Muscle of leg (tissue), 16 donors: ENCODE measurements around the gene SRF. TPM values are rescaled to one million over a fixed set of nuclear protein-coding genes. Genes with fewer than 3 reads are reported as not detected.

ENCODE experiments used
- DNase-seq: peaks from one replicate; pipeline ENCODE4 v3.0.0; 2013
- H3K27ac ChIP-seq: one replicate; pipeline ENCODE4 v1.5.1; 2013; ENCODE audit warnings: mild to moderate bottlenecking, low read length, control low read depth
- H3K27me3 ChIP-seq: one replicate; pipeline ENCODE4 v1.6.1; 2013; ENCODE audit warnings: low read length; ENCODE audit not compliant: control insufficient read depth, insufficient read depth
- H3K36me3 ChIP-seq: one replicate; pipeline ENCODE4 v1.6.1; 2013; ENCODE audit warnings: low read length; ENCODE audit not compliant: control insufficient read depth, insufficient read depth
- H3K4me1 ChIP-seq: one replicate; pipeline ENCODE4 v1.6.1; 2013; ENCODE audit warnings: low read length; ENCODE audit not compliant: control insufficient read depth, insufficient read depth
- H3K4me3 ChIP-seq: one replicate; pipeline ENCODE4 v1.5.1; 2013; ENCODE audit warnings: low read length, control low read depth
- H3K9me3 ChIP-seq: replicated peaks from 2 replicates; pipeline ENCODE4 v1.6.1; 2013; ENCODE audit warnings: low read depth, low read length; ENCODE audit not compliant: control insufficient read depth
- WGBS: methylation state at CpG from one replicate; pipeline ENCODE4 v1.1.5; 2013; ENCODE audit warnings: missing lambda C conversion rate; ENCODE audit not compliant: insufficient coverage; 5-methylcytosine and 5-hydroxymethylcytosine counted together
- long read RNA-seq, 11 donors: transcript quantifications; one replicate each; lab custom pipeline, GENCODE V29; 2026
- polyA plus RNA-seq, 8 donors: library from polyadenylated mRNA; unstranded; fragments of 120-200 nt; gene quantifications; one replicate each; pipeline versions ENCODE4 v1.2.1 to v1.2.3, GENCODE V29; 2013; ENCODE audit warnings: inconsistent platforms in 1 of 8, low replicate concordance in 1 of 8; ENCODE audit not compliant: insufficient read length in 8 of 8, insufficient read depth in 1 of 8
- total RNA-seq: library from RNA; stranded (reverse); fragments of 120-200 nt; gene quantifications from one replicate; pipeline ENCODE4 v1.2.4, GENCODE V29; 2013

SRF gene
- 21.9 TPM for total RNA-seq
- polyA plus RNA-seq, result 10 to 100 TPM; 41.3 to 58.5 (median 48.0) TPM
- long read RNA-seq, donor 1, full-length matches to known transcripts, result 2 of 16 reads
- long read RNA-seq, donor 1, partial matches to known transcripts, result 14 of 16 reads
- long read RNA-seq, donor 1, other reads (novel, unspliced or antisense), result 0 of 16 reads
- long read RNA-seq, donor 2, full-length matches to known transcripts, result 2 of 2 reads
- long read RNA-seq, donor 2, partial matches to known transcripts, result 0 of 2 reads
- long read RNA-seq, donor 2, other reads (novel, unspliced or antisense), result 0 of 2 reads
- long read RNA-seq, donor 3, full-length matches to known transcripts, result 13 of 23 reads
- long read RNA-seq, donor 3, partial matches to known transcripts, result 10 of 23 reads
- long read RNA-seq, donor 3, other reads (novel, unspliced or antisense), result 0 of 23 reads
- long read RNA-seq, donor 4, full-length matches to known transcripts, result 4 of 23 reads
- long read RNA-seq, donor 4, partial matches to known transcripts, result 19 of 23 reads
- long read RNA-seq, donor 4, other reads (novel, unspliced or antisense), result 0 of 23 reads
- long read RNA-seq, donor 5, full-length matches to known transcripts, result 19 of 49 reads
- long read RNA-seq, donor 5, partial matches to known transcripts, result 30 of 49 reads
- long read RNA-seq, donor 5, other reads (novel, unspliced or antisense), result 0 of 49 reads
- long read RNA-seq, donor 6, full-length matches to known transcripts, result 13 of 52 reads
- long read RNA-seq, donor 6, partial matches to known transcripts, result 39 of 52 reads
- long read RNA-seq, donor 6, other reads (novel, unspliced or antisense), result 0 of 52 reads
- long read RNA-seq, donor 7, full-length matches to known transcripts, result 13 of 37 reads
- long read RNA-seq, donor 7, partial matches to known transcripts, result 24 of 37 reads
- long read RNA-seq, donor 7, other reads (novel, unspliced or antisense), result 0 of 37 reads
- long read RNA-seq, donor 8, full-length matches to known transcripts, result 9 of 27 reads
- long read RNA-seq, donor 8, partial matches to known transcripts, result 18 of 27 reads
- long read RNA-seq, donor 8, other reads (novel, unspliced or antisense), result 0 of 27 reads
- long read RNA-seq, donor 9, full-length matches to known transcripts, result 5 of 12 reads
- long read RNA-seq, donor 9, partial matches to known transcripts, result 7 of 12 reads
- long read RNA-seq, donor 9, other reads (novel, unspliced or antisense), result 0 of 12 reads
- long read RNA-seq, donor 10, full-length matches to known transcripts, result 6 of 46 reads
- long read RNA-seq, donor 10, partial matches to known transcripts, result 40 of 46 reads
- long read RNA-seq, donor 10, other reads (novel, unspliced or antisense), result 0 of 46 reads
- long read RNA-seq, donor 11, full-length matches to known transcripts, result 6 of 13 reads
- long read RNA-seq, donor 11, partial matches to known transcripts, result 7 of 13 reads
- long read RNA-seq, donor 11, other reads (novel, unspliced or antisense), result 0 of 13 reads

GRCh38 chr6:43170931-43171706, at the start of gene SRF:
Gene SRF, plus strand, starts transcription at chr6:43171269. Its CDS starts 388 bp downstream, at chr6:43171657.
- WGBS, result under 1% methylated on average over 79 of the region's 83 CpGs
- Histone ChIP-seq H3K27ac (peak within 1 kb of the TSS; percentile 99), H3K9me3 (no peaks in the 10 kb centered on the region), H3K4me3 (peak within 1 kb of the TSS; percentile 89), H3K36me3 (peaks cover 20% of the 10 kb centered on the region), H3K4me1 (peaks cover 38% of the 10 kb centered on the region), H3K27me3 (no peaks in the 10 kb centered on the region)
- peak; percentile 100 for DNase-seq

DNA sequence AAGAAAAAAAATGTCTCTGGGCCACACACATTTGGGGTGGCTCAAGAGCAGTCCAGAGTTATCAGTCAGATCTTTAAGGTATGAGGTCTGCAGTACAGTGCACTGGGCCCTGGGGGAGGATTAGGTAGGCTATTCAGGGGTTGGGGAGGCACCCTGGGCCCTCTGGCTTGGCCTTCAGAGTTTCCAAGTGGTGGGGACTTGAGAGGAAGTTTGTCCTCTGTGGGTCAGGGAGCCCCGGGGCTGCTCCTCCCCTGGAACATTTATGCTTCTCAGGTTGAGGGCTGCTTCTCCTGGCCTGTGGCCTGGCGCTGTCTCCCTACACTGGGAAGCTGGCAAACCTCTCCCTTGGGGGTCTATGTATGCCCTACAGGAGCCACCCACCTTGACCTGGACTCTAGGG, 48.9 kb upstream of the SRF start:
- no peaks in the 10 kb centered on the region for H3K27me3 ChIP-seq
- H3K4me1 ChIP-seq, result peaks cover 68% of the 10 kb centered on the region
- H3K27ac ChIP-seq, result no peak overlapping the region
- 100% methylated on average over 1 of the region's 2 CpGs for WGBS
- H3K9me3 ChIP-seq, result no peaks in the 10 kb centered on the region
- no peak overlapping the region for H3K4me3 ChIP-seq
- no peak for DNase-seq
- H3K36me3 ChIP-seq, result no peaks in the 10 kb centered on the region

DNA sequence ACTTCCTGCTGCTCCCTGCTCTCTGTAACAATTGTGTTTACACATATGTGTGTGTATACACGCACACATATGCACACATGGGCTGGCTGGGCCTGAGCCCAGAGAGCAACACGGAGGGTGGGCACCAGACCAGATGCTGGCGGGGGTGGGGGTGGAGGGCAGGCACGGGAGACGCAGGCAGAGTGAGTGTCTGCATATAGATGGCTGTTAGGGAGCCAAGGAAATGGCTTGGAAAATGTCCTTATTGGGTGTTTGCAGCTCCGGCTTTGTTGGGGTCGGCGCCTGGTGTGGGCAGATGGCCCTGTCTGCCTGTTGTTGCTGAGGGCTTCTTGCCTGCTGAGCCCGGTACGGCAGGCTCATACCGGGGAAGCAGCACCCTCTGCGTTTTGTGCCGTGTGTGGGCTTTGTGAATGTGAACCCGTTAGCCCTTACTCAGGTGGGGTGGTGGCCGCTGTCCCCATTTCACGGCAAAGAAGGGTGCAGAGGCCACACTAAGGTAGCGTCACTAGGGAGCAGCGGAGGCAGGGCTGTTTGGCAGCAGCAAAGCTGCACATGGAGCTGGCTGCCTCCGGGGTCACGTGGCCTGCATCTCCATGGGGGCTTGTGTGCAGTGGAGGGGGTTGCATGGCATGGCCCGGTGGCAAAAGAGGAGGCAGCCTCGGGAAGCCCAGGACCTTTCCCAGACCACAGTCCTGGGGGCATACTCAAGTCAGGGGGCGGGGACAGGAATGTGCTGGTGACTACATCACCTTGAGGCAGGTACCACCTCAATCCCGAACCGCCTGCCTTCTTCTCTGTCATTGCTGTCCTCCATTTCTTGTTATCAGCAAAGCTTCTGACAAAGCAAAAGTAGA, 47.4 kb upstream of the SRF start:
- peaks cover 75% of the 10 kb centered on the region for H3K4me1 ChIP-seq
- no peaks in the 10 kb centered on the region for H3K36me3 ChIP-seq
- 37% methylated on average over 24 of the region's 25 CpGs for WGBS

DNA sequence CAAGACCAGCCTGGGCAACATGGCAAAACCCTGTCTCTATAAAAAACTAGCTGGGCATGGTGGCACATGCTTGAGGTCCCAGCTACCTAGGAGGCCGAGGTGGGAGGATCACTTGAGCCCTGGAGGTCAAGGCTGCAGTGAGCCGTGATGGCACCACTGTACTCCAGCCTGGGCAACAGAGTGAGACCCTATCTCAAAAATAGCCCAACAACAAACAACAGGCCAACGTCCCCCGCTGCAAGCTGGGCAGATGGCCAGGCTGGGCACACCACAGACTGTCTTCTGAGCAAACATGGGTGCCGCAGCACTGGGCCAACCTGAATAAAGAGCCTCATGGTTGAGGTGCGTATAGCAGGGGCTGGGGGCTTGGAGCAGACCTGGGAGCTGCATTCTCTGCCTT, 46.6 kb upstream of the SRF start:
- Histone ChIP-seq H3K36me3 (no peaks in the 10 kb centered on the region), H3K27me3 (no peaks in the 10 kb centered on the region), H3K4me3 (no peak overlapping the region), H3K4me1 (peaks cover 76% of the 10 kb centered on the region), H3K9me3 (no peaks in the 10 kb centered on the region), H3K27ac (no peak overlapping the region)
- DNase-seq, result no peak
- 90% methylated on average over 2 of the region's 6 CpGs for WGBS

More for the DNA sequence above, 47.4 kb upstream of the SRF start:
- Histone ChIP-seq H3K27ac (no peak overlapping the region), H3K9me3 (no peaks in the 10 kb centered on the region), H3K4me3 (no peak overlapping the region), H3K27me3 (no peaks in the 10 kb centered on the region)
- DNase-seq, result no peak

DNA sequence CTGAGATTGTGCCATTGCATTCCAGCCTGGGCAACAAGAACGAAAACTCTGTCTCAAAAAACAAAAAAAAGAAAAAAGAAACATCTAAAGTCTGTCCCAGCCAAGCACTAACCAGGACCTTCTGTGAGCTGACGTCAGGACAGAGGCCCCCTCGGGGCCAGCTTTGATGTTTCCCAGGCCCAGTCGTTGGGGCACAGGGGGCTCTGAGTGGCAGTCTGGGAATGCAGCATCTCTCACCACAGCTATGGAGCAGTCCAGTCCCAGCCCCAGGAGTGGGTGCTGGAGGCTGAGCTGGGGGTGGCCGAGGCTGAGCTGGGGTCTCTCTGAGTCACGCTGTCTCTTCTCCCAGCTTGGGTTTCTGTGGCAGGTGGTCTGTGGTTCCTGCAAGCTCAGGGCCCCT, 46.0 kb upstream of the SRF start:
- Histone ChIP-seq H3K36me3 (no peaks in the 10 kb centered on the region), H3K9me3 (no peaks in the 10 kb centered on the region), H3K27me3 (no peaks in the 10 kb centered on the region), H3K27ac (no peak overlapping the region), H3K4me1 (peaks cover 73% of the 10 kb centered on the region), H3K4me3 (no peak overlapping the region)
- peak; percentile 53 for DNase-seq
- 10% methylated on average over 2 of the region's 6 CpGs for WGBS

GRCh38 chr6:43125555-43125954, 45.5 kb upstream of the SRF start:
- H3K4me1 ChIP-seq, result peaks cover 69% of the 10 kb centered on the region
- H3K4me3 ChIP-seq, result no peak overlapping the region
- no CpG with 5 or more reads among the region's 1 CpG for whole genome bisulfite sequencing
- no peak overlapping the region for H3K27ac ChIP-seq
- H3K9me3 ChIP-seq, result no peaks in the 10 kb centered on the region
- H3K36me3 ChIP-seq, result peaks cover 1% of the 10 kb centered on the region
- no peaks in the 10 kb centered on the region for H3K27me3 ChIP-seq
- no peak for DNase-seq

DNA sequence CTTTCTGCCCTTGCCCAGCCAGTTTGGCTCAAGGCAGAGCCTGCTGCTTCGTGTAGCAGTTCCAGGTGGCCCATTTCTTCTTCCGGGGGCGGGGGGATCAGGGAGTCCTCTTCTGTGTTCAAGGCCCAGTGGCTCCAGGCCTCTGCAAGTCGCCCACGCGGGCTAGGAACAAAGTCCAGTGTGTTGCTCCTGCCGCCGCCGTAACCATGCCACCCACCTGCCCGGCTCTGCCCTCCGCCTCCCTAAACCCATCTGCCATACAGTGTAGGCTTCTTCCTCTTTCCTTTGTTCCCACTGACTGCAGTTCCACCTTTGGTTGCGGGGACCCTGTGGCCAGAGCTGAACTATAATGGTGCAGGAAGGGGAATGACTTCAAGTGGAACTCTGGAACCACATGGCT, 43.9 kb upstream of the SRF start:
- 88% methylated on average over 11 of the region's 12 CpGs for WGBS
- Histone ChIP-seq H3K9me3 (no peaks in the 10 kb centered on the region), H3K4me3 (no peak overlapping the region), H3K36me3 (peaks cover 11% of the 10 kb centered on the region), H3K27ac (no peak overlapping the region), H3K4me1 (peaks cover 53% of the 10 kb centered on the region), H3K27me3 (no peaks in the 10 kb centered on the region)
- DNase-seq, result no peak

DNA sequence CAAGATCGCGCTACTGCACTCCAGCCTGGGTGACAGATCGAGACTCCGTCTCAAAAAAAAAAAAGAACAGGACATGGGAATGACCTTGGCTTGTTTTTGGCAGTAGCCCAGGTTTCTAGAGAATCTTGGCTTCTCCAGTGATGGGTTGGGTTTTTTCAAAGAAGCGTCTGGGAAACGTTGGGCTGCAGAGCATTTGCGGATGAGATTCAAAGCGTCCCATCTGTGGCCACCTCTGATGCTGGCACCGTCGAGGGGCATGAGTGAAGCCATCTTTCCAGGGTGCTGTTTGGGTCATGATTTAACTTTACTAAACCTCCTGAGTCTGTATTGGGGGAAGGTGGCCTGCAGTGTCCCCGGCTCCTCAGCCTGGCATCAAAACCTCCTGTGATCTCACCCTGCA, 43.2 kb upstream of the SRF start:
- WGBS, result 22% methylated on average over 7 of the region's 11 CpGs
- H3K4me3 ChIP-seq, result no peak overlapping the region
- H3K9me3 ChIP-seq, result no peaks in the 10 kb centered on the region
- peak; percentile 77 for DNase-seq
- H3K36me3 ChIP-seq, result peaks cover 18% of the 10 kb centered on the region
- no peaks in the 10 kb centered on the region for H3K27me3 ChIP-seq
- peaks cover 47% of the 10 kb centered on the region for H3K4me1 ChIP-seq
- H3K27ac ChIP-seq, result no peak overlapping the region
